Measurements from ENCODE around the gene ILF3.
A peak's percentile ranks its signal among the peaks of the same experiment; 100 is the strongest.

Gene ILF3

DNA sequence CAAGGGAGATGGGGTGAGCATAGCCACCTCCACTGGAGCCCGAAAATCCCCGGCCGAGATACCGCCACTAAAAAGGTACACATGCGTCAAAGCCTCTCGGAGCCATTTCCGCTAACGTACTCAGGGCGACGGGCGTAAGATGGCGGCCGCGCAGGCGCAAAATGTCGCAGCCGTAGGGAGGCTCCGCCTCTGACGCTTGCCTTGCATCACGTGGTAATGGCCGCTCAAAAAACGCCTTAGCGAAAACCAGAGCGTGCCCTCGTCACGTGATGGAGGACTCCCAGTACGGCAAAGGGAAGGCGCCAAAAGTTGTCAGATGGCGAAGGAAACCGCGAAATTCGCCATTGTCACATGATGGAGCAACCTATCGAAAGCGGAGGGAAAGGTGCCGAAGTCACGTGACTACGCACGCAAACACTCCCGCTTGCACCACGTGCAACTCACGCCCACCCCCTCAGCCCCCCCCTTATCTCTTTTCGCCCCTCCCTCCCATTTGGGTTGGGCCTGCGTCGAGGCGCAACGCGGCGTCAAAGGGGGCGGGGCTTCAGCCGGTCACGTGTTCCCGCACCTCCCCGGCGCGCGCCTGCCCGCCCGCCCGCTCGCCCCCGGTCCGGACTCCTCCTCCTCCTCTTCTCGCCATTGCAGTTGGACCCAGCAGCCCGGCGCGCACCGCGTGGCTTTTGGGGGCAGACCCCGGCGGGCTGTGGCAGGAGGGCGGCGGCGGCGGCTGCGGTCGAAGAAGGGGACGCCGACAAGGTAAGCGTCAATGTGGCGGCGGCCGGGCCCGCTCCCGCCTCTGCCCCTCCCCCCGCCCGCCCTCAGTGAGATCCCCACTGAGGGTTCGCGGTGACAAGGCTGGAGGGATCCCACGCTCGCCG is at the start of gene ILF3:
TSS of gene ILF3 (plus strand) at position 615 of the 878 bp plus-strand sequence. CDS start 16,260 bp downstream, outside the sequence.
- DNase-seq (ENCODE audit: low read depth in 3 of 3), result peak; percentile 99 to 100 (median 99)

DNA sequence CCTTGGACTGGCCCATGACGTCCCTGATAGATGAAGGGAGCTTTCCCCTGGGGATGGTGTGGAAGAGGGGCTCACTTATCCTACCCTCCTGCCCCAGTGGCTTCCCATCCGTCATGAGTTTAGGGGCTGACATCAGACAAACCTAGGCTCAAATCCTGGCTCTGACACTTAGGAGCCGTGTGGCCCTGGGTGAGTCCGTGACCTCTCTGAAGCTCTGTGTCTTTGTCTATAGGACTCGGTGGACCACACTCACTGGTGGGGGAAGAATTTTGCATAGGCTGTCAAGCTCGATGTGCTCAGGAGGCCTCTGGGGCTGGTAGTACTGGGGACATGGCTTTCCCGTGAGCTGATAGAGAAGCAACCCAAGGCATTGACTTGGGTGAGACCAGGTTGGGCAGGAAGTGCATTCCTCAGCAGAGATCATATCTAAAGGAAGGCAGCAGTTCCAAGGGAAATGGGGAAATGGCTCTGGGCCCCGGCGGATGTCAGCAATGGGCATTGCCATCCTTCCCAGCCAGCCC is 49.6 kb upstream of the ILF3 start:
- no peak for DNase-seq (ENCODE audit: low read depth in 3 of 3)

DNA sequence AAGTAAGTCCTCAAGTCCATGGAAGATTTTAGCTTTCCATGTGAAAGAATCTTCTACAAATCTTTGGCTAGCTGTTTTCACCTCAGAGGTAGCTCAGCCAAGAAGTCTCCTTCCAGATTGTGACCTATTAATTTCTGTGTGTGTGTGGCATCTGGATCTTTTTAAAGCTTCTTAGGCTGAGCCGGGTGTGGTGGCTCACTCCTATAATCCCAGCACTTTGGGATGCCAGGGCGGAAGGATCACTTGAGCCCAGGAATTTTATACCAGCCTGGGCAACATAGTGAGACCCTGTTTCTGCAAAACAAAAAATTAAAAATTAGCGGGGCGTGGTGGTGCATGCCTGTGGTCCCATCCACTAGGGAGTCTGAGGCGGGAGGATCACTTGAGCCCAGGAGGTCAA is 42.2 kb upstream of the ILF3 start:
- no peak for DNase-seq (ENCODE audit: low read depth in 3 of 3)

DNA sequence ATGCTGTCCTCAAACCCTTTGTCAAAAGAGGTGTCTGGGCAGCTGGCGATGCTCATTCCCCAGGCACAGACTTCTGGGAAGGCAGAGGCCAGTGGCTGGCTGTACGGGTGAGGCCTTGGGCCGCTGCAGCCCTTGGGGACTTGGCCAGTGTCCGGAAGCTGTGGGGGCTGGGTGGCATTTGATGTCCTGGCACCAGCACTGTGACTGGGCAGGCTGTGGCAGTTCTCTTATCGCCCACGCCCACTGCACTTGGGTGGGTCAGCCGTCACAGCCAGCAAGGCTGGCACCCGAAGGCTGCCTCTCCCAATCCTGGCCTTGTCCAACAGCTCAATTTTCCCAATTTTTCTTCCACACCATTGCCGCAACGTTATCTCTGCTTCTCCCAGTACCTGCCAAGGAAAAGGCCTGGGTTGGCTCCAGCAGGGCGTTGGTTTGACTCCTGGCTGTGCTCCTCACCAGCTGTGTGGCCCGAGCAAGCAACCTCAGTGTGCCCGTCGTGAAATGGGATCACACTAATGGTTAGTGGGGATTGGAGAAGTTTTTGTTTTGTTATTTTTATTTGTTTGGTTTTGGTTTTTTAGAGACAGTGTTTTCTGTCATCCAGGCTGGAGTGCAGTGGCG is 41.5 kb upstream of the ILF3 start:
- no peak for DNase-seq (ENCODE audit: low read depth in 3 of 3)

DNA sequence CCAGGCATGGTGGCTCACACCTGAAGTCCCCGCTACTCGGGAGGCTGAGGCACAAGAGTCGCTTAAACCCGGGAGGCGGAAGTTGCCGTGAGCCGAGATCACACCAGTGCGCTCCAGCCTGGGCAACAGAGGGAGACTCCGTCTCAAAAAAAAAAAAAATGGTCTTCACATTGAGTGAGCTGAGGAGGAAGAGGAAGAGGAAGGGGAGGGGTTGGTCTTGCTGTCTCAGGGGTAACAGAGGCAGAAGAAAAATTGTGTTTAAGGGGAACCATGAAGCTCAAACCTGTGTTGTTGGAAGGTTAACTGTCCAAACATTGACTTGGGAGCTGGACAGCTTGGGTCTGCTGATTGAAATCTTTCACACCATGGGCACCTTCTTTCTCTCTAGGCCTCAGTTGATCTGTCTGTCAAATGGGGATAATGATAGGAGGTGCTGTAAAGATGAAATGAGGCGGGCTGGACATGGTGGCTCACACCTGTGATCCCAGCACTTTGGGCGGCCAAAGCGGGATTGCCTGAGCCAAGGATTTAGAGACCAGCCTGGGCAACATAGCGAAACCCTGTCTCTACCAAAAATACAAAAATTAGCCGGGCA is 38.6 kb upstream of the ILF3 start:
- no peak for DNase-seq (ENCODE audit: low read depth in 3 of 3)

DNA sequence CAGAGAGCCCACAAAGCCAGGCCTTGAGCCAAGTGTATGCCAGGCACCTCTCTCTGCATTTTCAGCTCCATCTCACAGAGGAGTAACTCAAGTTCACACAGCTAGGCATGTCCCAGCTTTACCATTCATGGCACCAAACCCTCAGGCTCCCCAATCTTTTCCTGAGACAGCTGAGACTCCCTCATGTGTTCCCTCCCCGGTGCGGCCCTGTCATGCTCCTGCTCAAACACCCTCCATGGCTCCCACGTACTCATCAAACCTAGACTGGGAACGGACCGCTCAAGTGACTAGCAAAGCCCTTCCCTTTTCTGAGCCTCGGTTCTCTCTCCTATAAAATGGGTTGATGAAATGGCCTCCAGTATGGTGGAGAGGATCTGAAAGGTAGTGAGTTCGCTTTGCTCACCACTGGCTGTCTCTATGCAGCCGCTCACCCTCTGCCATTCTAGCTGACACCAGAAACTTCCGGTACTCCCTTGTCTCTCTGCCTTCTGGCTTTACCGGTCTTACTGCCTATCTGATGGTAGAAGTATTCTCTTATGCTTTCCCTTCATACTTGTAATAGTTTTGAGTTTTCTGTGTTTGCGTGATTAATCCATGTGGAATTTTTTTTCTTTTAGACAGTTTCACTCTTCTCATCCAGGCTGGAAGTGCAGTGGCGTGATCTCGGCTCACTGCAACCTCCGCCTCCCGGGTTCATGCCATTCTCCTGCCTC is 36.6 kb upstream of the ILF3 start:
- DNase-seq (ENCODE audit: low read depth in 3 of 3), result no peak

DNA sequence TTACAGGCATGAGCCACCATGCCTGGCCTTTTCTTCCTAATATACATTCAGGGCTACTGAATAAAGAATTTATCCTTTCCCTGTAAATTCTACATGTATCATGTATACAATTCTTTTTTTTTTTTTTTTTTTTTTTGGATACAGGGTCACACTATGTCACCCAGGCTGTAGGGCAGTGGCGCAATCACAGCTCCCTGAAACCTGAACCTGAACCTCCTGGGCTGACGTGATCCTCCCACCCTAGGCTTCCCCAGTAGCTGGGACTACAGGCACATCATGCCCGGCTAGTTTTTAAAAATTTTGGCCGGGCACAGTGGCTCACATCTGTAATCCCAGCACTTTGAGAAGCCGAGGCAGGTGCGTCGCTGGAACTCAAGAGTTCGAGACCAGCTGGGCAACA is 35.3 kb upstream of the ILF3 start:
- no peak for DNase-seq (ENCODE audit: low read depth in 3 of 3)

DNA sequence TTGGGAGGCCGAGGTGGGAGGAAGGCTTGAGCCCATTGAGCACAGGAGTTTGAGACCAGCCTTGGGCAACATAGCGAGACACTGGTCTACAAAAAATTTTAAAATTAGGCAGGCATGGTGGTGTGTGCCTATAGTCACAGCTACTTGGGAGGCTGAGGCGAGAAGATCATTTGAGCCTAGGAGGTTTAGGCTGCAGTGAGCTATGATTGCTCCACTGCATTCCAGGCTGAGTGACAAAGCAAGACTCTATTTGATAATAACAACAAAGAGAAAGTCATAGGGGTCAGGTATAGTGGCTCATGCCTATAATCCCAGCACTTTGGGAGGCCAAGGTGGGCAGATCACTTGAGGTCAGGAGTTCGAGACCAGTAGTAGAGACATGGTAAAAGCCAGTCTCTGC is 33.4 kb upstream of the ILF3 start:
- DNase-seq (ENCODE audit: low read depth in 3 of 3), result no peak

DNA sequence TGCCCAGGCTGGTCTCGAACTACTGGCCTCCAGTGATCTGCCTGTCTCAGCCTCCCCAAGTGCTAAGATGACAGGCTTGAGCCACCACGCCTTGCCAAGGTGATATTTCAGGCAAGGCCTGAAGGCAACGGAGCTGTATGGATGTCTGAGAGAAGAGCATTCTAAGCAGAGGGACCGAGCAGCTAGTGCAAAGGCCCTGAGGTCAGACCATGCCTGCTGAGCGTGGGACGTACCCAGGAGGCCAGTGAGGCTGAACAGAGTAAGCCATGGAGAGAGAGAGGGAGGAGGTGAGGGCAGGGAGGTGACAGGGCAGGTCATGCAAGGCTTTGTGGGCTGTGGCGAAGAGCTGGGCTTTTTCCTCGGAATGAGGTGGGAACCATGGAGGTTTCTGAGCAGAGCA is 32.2 kb upstream of the ILF3 start:
- DNase-seq (ENCODE audit: low read depth in 3 of 3), result no peak

DNA sequence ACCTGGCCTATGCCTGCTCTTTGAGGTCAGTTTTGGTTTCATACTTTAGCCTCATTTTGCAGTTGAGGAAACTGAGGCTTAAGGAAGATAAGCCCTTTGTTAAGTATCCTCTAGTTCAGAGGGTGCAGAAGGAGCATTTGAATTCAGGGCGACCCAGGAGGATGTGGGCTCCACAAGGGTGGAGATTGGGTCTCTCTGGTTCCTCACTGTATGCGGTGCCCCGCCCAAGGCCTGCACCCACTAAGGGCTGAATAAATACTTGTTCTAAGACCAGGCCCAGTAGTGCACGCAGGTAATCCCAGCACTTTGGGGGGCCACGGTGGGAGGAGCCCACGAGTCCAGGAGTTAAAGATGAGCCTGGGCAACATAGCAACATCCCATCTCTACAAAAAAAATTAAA is 29.6 kb upstream of the ILF3 start:
- DNase-seq (ENCODE audit: low read depth in 3 of 3), result no peak

DNA sequence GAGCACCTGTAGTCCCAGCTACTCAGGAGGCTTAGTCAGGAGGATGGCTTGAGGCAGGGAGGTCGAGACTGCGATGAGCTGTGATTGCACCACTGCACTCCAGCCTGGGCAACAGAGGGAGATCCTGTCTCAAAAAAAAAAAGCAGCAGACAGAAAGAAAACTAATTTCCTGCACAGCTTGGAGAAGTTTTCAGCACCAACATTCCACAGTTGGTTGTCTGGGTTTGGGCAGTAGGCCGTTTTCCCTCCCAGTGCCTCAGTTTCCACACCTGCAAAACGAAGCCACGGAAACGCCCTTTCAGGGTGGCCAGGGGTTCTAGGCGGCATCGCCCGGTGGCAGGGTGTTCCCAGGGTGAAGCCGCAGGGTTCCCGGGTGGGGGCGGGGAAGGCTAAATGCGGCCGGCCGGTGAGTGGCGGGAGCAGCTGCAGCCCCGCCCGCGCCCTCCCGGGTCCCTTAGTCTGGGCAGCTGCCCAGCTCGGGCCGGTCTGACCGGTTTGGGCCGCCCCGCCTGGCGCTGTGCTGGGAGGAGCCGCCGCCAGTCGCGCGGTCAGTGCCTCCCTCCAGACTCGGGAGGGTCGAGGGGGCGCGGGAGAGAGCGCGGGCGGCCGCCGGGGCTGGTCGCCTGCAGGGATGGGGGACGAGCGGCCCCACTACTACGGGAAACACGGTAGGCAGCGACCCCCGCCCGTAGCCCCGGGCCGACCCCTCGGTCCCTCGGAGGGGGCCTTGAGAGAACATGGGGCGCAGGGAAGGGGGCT is 29.0 kb upstream of the ILF3 start, which contains the start of gene SLC44A2:
TSS of gene SLC44A2 (plus strand) at position 551 of the 759 bp plus-strand sequence. CDS start at position 632, 81 bp downstream.
- DNase-seq (ENCODE audit: low read depth in 3 of 3), result no peak

DNA sequence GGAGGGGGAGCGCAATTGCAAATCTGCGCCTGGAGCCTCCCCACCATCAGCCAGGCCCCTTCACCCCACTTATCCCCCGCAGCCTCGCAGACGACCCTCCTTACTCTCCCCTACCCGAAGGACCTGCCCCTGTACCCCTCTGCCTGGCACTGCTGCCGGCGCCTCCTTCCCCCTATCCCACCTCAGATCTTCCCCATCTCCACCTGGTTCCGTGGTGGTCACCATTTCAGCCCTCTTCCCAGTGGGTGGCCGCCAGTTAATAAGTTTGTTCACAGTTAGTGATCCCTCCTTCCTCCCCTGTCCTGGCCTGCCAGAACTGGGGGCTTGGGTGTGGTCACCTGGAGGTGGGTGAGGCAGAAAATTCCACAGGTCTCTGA is 28.4 kb upstream of the ILF3 start:
- DNase-seq (ENCODE audit: low read depth in 3 of 3), result no peak

DNA sequence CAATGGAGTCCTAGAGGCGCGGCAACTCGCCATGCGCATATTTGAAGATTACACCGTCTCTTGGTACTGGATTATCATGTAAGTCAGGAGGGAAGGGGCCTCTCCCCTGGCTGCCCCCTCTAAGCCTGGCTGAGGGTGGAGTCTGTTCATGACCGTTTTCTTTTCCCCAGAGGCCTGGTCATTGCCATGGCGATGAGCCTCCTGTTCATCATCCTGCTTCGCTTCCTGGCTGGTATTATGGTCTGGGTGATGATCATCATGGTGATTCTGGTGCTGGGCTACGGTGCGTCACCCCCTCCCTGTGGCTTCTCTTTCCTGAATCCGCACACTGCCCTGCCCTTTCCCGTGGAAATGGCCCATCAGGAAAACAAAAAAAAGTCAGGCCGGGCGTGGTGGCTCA is 22.3 kb upstream of the ILF3 start:
- no peak for DNase-seq (ENCODE audit: low read depth in 3 of 3)

DNA sequence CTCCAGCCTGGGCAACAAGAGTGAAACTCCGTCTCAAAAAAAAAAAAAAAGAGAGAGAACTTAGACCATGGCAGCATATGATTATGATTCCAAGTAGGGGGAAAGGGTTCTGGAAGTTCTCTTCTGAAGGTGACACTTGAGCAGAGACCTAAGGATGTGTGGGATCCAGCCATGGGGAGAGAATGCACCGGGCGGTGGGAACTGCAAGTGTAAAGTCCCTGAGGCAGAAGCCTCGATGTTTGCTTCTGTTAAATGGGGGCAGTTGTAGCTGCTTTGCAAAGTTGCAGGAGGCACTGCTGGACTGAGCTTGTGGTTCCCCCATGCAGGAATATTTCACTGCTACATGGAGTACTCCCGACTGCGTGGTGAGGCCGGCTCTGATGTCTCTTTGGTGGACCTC is 19.7 kb upstream of the ILF3 start:
- DNase-seq (ENCODE audit: low read depth in 3 of 3), result no peak

DNA sequence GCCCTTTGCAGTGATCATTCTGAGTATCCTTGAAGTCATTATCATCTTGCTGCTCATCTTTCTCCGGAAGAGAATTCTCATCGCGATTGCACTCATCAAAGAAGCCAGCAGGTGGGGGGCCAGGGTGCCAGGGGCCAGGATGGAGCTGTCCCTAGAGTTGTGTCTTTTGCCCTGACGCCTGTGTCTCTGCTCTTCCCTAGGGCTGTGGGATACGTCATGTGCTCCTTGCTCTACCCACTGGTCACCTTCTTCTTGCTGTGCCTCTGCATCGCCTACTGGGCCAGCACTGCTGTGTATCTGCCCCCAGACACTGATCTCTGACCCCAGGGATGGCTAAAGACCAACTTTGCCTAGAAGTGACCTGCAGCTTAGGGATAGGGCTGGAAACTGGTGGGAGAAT is 19.2 kb upstream of the ILF3 start:
- DNase-seq (ENCODE audit: low read depth in 3 of 3), result no peak

DNA sequence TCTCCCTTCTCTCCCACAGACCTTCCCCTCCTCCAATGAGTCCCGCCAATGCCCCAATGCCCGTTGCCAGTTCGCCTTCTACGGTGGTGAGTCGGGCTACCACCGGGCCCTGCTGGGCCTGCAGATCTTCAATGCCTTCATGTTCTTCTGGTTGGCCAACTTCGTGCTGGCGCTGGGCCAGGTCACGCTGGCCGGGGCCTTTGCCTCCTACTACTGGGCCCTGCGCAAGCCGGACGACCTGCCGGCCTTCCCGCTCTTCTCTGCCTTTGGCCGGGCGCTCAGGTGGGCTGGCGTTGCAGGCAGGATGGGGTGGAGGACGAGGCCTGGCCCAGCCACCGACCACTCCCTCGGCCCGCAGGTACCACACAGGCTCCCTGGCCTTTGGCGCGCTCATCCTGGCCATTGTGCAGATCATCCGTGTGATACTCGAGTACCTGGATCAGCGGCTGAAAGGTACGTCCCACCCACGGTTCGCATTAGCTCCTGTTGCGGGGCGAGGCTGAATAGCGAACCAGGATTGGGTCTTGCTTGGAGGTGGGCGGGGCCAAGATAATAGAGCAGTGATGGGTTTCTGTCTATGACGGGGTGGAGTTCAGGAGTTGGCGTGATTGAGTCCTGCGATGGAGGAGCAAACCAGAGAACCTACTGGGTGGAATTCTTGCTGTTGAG is 17.7 kb upstream of the ILF3 start:
- DNase-seq (ENCODE audit: low read depth in 3 of 3), result no peak

DNA sequence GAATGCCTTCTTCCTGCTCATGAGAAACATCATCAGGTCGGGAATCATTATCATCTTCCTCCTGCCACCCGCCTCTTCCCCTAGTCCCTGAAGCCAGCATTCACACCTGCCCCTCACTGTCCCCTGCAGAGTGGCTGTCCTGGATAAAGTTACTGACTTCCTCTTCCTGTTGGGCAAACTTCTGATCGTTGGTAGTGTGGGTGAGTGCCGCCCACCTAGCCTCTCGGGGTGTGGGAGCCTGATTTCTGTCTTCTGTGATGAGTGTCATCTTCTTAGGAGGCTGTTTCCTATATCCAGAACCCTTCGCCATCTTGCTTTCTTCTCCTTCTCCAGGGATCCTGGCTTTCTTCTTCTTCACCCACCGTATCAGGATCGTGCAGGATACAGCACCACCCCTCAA is 16.3 kb upstream of the ILF3 start:
- no peak for DNase-seq (ENCODE audit: low read depth in 3 of 3)

DNA sequence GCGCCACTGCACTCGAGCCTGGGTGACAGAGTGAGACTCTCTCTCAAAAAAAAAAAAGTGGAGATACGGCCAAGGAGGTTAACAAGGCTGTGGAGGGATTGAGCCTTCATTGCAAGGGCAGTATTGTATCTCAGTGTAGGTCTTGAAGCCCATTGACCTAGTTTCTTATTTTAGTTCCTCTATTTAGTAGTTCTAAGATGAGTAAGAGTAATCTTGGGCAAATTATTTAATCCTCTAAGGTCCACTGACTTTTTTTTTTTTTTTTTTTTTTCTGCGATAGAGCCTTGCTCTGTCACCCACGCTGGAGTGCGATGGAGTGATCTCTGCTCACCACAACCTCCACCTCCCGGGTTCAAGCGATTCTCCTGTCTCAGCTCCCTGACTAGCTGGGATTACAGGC is 14.3 kb upstream of the ILF3 start:
- DNase-seq (ENCODE audit: low read depth in 3 of 3), result no peak

DNA sequence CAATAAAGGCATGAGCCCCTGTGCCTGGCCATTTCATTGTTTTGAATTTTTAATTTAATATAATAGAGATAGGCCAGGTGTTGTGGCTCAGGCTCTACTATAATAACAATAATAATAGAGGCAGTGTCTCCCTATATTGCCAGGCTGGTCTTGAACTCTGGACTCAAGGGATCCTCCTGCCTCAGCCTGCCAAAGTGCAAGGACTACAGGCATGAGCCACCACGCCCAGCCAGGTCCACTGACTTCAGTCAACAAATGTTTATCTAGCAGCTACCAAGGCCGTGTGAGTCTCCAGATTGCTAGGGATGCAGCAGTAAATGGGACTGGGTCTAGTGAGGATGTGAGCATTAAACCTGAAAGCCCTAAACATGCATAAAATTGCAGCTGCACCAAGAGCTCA is 13.8 kb upstream of the ILF3 start:
- DNase-seq (ENCODE audit: low read depth in 3 of 3), result no peak

DNA sequence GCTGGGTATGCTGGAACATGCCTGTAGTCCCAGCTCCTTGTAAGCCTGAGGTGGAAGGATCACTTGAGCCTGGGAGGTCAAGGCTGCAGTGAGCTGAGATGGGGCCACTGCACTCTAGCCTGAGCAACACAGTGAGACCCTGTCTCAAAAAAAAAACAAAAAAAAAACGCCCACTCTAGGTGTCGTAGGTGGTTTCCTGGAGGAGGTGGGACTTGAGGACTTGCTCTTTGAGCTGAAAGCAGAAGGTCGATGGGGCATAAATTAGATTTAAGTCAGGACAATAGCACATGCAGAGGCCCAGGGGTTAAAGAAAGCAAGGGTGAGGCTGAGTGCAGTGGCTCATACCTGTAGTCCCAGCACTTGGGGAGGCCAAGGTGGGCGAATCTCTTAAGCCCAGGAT is 12.9 kb upstream of the ILF3 start:
- DNase-seq (ENCODE audit: low read depth in 3 of 3), result no peak

Data from stimulated activated CD4-positive, alpha-beta T cell treated with anti-CD3 and anti-CD28 coated beads, TNF-alpha, amount 100 ng/mL, for 24 hours (primary cell).